Activated T-cell treated with anti-CD3 and anti-CD28 coated beads, Interleukin-2, amount 50 U/mL, for 72 hours (primary cell): ENCODE measurements around the gene KRT6B. TPM values are rescaled to one million over a fixed set of nuclear protein-coding genes. Genes with fewer than 3 reads are reported as not detected.

ENCODE experiments used
- total RNA-seq, 2 donors: library from RNA; stranded (reverse); gene quantifications; one replicate each; pipeline ENCODE4 v1.2.3, GENCODE V29; 2022

KRT6B gene
- total RNA-seq, 2 donors from 2014 or later: not detected

Other genes starting within 250 kb of the KRT6B start
- 10 to 100 TPM; 23.1 to 25.4 TPM for gene KRT7, start 218.9 kb downstream of the KRT6B start, total RNA-seq
- under 1 TPM; 0.82 to 1.00 TPM for gene KRT86, start 177.5 kb downstream of the KRT6B start, total RNA-seq
- not detected for gene KRT81, start 160.6 kb downstream of the KRT6B start, total RNA-seq
- not detected for gene KRT83, start 130.7 kb downstream of the KRT6B start, total RNA-seq
- gene KRT85, start 84.7 kb downstream of the KRT6B start, total RNA-seq: not detected
- gene KRT84, start 66.5 kb downstream of the KRT6B start, total RNA-seq: not detected
- gene KRT82, start 45.8 kb downstream of the KRT6B start, total RNA-seq: not detected
- gene KRT75, start 17.8 kb downstream of the KRT6B start, total RNA-seq: not detected
- gene KRT6C, start 21.7 kb upstream of the KRT6B start, total RNA-seq: not detected
- not detected for gene KRT6A, start 41.1 kb upstream of the KRT6B start, total RNA-seq
- not detected for gene KRT5, start 68.2 kb upstream of the KRT6B start, total RNA-seq
- not detected for gene KRT71, start 101.0 kb upstream of the KRT6B start, total RNA-seq
- gene KRT74, start 121.7 kb upstream of the KRT6B start, total RNA-seq: under 1 TPM in 1 of 2 donors, not detected in 1; 0.12 TPM
- gene KRT72, start 149.3 kb upstream of the KRT6B start, total RNA-seq: 1 to 10 TPM in 1 of 2 donors, under 1 TPM in 1; 0.31 to 2.3 TPM
- 1 to 10 TPM in 1 of 2 donors, under 1 TPM in 1; 0.36 to 1.3 TPM for gene KRT73, start 166.4 kb upstream of the KRT6B start, total RNA-seq
- gene KRT2, start 200.1 kb upstream of the KRT6B start, total RNA-seq: not detected
- gene KRT1, start 228.3 kb upstream of the KRT6B start, total RNA-seq: not detected